NCI-H748 (cell line): ENCODE data around the gene TJP1.
A peak's percentile ranks its signal among the peaks of the same experiment; 100 is the strongest.
"Not testable (repeated sequence)": the region's sequence is repeated elsewhere in the genome, so short reads cannot be mapped to it uniquely, and the experiment has no call there.

Source experiments
- DNase-seq: peaks from one replicate; lab custom pipeline; 2025; ENCODE audit not compliant: unreplicated experiment; lab: John Stamatoyannopoulos, UW

The TJP1 gene

DNA sequence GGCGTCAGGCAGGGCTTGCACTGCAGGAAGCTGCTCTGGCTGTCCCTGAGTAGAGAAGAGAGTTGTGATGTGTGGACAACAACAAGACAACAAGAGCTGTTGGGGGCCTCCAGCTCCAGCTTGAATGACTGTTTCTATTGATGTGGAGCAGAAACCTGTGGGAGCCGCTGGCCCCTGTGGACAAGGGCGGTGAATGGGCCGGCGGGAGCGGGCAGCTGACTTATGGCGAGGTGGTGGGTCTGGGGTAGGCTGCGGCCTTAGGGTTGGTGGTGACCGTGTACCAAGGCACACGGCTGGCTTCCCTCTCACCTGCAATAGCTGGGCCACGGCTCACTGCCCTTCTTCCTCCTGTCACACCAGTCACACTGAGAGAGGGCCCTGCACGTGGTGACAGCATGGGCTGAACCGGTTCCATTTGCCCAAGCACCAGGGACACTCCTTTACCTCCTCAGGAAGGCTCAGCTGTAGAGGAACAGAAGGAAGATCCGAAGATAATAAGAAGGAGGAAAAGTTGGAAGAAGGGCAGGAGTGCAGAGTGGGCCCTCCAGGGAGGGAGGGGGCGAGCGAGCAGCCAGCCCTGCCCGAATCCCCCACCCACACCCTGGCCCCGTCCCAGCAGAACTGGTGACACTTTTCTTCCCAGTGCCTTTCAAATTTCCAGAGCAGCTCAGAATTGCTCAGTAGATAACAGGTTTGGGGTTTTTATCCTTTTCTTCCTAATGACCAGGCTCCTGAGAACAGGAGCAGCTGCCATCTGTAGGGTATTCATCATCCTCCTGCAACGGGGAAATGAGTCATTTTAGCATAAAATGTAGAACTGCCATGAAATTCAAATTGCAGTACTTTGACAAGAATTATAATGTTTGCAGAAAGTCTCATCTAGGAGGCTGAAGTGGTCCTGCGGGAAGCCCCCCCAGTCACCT is 136.9 kb downstream of the TJP1 start:
- DNase-seq = no peak

DNA sequence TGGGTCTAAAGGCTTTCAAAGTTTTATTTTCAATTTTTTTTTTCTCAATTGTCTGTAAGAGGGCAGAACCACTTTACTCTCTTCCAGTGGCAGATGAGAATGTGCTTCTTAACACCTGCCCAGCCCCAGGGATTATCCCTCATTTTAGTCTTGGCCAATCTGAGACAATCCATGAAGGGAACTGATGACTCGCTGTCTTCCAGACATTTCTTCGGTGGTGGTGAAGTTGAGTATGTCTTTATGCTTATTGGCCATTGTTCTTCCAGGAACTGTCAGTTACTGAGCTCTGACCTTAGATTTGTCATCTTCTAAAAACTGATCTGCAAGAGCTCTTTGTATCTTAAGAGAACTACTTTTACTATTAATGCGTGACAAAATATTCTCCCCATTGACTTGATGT is 139.5 kb downstream of the TJP1 start:
- no peak for DNase-seq

DNA sequence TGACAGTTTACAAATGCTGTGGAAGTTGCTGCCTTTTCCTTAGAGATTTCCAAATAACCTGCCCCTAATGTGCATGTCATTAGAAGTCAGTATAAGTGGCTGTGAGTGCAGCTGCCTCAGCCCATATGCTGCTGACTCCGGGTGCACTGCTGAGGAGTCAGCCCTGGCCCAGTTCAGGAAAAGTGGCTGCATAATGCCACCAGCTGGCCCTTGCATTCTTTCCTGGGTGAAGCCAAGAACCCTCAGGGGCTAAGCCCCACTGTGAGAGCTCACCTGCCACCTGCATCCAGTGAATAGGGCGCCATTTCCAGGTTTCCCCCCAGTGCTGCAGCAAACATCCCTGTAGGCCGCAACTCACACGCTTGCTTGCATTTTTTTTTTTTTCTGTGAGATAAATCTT is 139.9 kb downstream of the TJP1 start:
- no peak for DNase-seq

DNA sequence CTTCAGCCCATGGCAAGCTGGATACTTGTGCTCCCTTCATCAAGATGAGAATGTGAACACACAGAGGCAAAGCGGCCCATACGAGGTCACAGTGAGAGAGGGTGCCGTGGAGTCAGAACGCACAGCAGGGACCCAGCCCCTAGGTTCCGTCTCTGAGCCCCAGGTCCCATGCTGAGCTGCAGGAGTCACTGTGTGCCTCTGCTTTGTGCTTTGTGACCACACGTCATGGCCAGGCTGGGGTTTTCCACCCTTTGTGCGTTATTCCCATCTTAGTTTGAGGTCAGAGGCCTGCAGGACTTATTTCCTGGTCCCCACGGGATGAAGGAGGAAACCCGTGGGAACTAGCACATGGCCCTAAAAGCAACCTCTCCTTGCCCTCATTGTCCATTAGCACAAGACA is 140.3 kb downstream of the TJP1 start:
- DNase-seq = no peak

DNA sequence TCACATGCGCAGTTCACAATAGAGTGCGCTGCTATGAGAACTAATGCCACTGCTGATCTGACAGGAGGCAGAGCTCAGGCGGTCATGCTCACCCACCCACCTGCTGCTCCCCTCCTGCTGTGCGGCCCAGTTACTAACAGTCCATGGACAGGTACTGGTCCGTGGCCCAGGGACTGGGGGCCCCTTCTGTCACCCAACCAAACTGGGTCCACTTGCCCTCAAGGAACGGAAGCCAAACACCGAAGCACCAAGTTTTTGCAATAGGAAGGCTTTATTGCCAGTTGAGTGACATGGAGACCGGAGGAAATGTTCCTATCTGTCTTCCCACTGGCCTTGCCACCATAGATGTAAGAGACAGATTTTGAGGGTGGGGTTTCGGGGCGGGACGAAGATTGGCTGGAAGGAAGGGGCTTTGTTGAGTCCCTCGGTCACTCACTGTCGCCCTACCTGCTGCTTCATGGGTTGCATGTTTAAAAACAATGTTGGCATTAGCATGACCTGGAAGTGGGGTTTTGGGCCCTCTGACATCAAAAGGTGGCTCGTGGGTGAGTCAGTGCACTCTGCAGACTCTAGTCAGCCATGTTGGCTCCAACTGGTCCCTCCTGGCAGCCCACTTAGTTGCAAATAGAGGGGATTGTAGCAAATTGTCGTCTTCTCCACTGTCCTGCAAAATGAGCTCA is 141.0 kb downstream of the TJP1 start:
- no peak for DNase-seq

DNA sequence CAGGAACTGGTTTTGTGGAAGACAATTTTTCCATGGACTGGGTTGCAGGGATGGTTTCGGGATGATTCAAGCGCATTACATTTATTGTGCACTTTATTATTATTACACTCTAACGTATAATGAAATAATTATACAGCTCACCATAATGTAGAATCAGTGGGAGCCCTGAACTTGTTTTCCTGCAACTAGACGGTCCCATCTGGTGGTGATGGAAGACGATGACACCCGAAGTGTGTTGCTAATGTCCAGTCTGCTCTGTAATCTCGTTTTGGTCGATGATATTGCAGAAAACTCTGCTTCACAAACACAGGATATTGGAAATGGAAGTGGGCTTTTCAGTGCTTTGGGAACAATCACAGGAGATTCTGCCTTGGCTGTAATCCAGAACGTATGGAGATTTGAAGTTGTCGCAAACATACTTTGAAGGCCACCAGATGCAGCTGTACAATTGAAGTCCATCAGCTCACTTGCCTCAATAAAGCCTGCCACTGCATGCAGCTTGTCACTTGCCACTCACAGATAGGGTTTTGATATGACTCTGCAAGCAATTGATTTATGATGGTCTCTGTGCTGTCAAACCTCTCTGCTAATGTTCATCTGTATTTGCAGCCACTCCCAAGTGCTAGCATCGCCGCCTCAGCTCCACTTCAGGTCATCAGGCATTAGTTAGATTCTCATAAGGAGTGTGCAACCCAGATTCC is 141.7 kb downstream of the TJP1 start:
- no peak for DNase-seq

DNA sequence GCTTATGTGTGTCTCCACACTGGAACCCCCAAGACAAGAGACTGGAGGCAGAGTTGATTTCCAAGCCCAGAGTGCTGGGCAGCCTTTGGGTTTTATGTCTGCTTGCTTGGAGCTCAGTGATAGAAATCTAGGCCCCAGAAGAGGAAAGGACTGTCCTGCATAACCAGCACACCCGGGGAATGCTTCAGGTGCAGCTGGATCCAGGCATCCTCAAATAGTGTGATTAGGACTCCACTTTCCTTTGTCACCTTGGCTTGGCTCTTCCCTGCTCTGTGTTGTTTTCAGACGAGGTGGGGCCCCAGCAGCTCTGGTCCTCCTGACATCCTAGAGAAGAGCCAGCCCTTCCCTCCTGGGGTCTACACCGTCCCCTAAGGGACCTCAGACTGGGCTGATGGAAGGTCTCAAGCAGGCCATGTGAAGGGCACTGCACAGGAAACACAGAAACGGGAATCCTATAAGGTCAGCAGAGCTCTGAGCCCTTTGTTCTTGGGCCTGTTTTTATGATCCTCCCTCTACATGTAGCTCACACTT is 143.7 kb downstream of the TJP1 start:
- no peak for DNase-seq

DNA sequence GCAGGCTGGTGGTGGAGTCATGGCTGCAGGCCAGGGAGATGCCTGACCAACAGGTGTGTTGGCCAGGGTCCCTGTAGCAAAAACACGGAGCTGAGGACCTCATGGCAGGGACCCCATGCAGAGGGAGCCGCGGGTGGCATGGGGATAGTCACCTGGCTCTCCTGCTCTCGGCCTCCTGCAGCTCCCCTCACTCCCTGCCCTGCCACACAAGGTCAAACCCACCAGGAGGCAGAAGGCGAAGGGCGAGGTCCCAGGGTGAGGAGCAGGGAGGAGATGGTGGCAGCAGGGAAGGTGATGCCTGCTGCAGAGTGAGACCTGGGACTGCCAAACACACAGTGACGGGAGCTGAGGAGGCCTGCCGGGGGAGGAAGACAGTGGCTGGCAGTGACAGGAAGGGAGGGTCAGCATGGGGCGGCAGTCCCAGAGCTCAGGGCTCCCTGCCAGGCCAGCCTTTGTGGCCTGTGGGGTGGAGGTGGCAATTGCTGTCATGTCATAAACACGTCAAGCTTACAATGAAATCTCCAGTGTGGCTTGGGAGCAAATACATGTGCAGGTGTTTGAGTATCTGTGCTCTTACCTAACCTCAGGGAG is 144.3 kb downstream of the TJP1 start:
- DNase-seq = no peak

DNA sequence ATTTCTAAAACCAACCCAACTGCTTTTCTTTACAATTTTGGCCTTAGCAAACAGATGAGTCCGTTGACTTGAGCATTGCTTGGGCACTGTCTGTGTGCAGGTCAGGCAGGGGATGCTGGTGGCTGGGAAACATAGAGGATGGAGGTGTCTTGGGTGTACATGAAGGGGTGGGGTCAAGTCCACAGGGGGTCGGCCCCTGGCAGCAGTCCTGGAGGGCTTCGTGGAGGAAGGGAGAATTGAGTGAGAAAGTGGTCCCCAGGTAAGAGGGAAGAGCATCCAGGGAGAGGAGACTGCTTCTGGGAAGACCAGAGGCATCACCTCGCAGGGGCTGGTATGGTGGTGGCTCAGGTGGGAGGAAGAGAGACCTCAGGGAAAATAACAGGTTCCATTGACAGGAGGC is 144.8 kb downstream of the TJP1 start:
- no peak for DNase-seq

DNA sequence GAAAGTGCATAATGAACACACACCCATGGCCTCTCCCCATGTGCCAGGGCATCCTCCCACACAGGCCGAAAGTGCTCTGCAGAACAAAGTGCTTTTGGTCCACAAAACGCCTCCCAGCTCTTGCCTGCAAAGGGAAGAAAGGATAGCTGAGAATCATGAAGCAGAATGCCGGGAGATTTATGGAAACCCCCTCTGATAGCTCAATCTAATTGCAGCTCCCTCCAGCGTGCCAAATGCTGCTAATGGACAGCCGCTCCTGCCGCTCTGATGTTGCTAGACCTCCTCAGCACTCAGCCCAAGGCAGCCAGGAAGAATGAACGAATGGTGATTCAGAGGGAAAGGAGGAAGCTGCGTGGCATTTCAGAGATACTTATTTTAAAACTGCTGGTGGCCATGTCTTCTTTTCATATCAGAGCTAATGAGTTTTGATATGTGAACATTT is 145.3 kb downstream of the TJP1 start:
- no peak for DNase-seq

DNA sequence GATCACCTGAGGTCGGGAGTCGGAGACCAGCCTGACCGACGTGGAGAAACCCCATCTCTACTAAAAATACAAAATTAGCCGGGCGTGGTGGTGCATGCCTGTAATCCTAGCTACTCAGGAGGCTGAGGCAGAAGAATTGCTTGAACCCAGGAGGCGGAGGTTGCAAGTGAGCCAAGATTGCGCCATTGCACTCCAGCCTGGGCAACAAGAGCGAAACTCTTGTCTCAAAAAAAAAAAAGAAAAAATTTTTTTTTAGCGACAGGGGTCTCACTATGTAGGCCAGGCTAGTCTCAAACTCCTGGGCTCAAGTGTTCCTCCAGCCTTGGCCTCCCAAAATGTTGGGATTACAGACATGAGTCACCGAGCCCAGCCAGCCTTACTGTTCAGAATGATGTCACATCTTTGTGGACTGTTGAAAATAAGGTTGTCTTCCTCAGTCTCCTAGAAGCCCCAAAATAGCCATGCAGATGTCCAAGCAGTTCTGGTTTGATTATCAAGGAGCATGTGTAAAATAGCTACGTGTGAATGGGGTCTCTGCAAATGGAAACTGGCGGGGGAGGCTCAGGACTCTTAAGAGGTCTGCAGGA is 145.8 kb downstream of the TJP1 start:
- DNase-seq = not testable (repeated sequence)

DNA sequence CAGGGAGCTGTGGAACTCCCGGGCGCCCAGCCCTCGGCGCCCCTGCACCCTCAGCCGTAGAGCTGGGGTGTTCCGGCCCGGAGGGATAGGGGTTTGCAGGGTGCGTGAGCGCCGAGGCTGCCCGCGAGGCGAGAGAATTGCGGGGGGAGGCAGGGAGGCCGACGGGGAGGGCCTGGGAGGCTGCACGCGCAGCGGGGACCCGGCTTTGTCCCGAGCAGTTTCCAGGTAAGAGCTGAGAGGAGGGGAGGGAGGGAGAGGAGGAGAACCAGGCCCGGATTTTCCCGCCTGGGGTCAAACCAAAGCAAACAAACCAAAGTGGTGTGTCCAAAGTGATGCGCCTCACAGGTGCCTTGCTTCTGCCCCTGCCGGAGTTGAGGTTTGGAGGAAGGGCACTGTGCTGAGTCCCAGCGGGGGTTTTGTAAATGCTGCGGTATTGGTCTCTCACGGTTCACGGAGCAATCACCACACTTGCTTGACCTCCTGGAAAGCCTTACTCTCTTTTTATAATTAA is 146.4 kb downstream of the TJP1 start:
- no peak for DNase-seq

DNA sequence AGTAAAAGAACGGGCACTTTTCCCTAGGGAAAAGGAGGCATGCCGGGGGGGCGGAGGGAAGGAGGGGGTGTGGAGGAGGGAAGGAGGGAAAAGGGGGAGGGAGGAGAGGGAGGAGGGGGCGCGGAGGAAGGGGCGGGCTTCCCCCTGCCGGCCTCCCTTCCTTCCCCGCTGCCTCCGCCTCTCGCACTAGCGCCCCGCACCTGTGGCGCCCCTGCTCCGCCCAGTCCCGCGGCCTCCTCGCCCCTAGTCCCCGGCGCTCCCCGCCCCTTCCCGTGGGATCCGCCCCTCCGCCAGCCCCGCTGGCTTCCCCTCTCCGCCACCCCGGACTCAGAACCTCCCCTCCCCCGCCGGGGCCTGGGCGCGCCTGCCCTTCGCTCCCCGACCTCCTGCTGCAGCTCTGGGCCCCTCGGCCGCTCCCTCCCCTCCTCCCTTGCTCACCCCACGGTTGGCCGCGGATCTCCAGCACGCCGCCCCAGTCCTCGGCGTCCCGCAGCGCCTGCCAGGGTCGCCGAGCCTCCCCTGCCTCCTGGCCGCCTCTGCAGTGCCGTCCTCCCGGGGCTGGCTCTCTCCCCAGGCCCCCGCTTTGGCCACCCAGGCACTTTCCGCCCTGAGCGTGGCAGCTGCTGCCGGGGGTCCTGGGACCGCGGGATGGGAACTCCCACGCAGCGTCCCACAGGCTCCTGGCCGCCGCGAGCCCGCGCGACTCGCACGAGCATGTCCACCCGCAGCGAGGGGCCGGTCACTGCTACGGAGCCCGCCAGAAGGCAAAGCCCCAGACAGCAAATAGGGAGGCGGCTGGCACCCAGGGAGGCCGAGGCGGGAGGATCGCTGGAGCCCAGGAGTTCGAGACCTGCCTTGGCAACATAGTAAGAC is 147.4 kb downstream of the TJP1 start:
- peak; percentile 19 for DNase-seq

DNA sequence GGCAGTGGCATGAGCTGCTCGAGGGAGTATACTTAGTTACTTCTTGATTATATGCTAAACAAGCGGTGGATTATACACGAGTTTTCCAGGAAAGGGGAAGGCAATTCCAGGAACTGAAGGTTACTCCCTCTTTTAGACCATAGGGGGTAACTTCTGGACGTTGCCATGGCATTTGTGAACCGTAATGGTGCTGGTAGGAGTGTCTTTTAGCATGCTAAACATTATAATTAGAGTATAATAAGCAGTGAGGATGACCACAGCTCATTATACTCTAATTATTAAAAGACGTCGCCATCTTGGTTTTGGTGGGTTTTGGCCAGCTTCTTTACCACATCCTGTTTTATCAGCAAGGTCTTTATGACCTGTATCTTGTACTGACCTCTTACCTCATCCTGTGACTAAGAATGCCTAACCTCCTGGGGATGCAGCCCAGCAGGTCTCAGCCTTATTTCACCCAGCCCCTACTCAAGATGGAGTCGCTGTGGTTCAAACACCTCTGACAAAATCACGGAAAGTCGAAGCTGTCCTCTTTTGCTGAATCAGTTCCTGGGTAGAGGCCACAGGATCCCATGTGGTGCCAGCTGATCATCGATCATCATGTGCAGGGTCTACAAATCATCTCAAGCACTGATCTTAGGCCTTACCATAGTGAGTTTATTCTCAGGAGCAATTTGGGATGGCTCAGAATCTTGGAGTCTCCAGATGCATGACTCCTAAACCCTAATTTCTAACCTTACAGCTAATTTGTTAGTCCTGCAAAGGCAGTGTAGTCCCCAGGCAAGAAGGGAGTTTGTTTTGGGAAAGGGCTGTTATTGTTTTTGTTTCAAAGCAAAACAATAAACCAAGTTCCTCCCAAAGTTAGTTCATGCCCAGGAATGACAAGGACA is 149.1 kb downstream of the TJP1 start:
- DNase-seq = no peak

DNA sequence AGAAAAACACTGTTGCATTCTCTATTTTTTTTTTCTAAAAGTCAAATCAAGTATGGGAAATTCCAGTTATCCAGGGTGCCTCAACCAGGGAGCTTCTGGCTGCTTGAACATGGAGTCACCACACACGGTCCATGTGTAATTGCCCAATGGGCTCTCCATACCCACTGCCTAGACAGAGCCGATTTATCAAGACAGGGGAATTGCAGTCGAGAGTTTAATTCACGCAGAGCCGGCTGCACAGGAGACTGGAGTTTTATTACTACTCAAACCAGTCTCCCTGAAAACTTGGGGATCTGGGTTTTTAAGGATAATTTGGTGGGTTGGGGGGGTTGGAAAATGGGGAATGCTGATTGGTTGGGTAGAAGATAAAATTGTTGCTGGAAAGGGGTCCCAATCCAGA is 149.8 kb downstream of the TJP1 start:
- DNase-seq = no peak

DNA sequence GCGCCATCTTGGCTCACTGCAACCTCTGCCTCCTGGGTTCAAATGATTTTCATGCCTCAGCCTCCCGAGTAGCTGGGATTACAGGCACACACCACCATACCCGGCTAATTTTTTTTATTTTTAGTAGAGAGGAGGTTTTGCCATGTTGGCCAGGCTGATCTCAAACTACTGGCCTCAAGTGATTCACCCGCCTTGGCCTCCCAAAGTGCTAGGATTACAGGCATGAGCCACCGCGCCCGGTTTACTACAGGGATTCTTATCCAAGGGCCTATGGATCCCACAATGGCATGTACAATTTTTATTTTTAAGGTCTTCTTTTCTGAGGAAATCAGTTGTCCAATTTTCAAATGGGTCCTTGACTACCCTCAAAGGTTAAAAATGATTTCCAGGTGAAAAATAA is 150.2 kb downstream of the TJP1 start:
- DNase-seq = not testable (repeated sequence)

DNA sequence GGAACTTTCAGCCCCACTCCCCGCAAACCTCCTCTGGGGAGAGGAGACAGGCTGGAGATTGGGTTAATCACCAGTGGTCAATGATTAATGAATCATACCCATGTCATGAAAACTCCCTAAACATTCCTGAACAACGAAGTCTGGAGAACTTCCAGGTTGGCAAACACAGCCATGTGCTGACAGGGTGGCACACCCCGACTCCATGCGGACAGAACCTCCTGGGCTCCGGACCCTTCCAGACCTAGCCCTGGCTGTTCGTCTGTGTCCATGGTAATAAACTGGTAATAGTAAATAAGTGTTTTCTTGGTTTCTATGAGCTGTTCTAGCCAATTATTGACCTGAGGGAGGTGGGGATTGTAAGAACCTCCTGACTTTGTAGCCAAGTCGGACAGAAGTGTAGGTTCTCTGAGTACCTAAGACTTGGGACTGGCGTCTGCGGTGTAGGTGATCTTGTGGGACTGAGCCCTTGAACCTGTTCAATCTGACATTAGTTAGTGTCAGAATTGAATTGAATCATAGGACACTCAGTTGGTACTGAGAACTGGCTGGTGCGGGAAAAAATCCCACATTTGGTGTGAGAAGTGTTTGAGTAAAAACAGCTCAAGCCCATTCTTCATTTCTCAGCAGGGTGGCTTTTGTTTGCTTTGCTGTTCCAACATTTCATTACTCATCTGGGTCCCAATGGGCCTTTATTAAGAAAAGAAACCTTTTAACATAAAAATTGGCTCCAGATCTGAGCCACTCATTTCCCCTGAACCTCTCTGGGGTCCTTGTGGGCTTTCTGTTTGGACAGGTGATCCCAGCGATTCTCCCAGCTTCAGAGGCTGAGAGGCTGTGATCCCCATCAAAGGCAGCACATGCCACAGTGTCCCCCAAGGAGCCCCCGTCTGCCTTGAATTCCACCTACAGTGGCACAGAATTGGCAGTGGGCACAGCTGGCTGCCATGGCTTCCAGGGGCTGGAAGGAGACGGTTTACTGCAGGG is 151.0 kb downstream of the TJP1 start:
- no peak for DNase-seq
